H9 (cell line): ENCODE data around the gene GALC. TPM values are rescaled to one million over a fixed set of nuclear protein-coding genes. Genes with fewer than 3 reads are reported as not detected.

Experiments used
- DNase-seq: peaks from one replicate; pipeline ENCODE4 v3.0.0-alpha.2; 2017
- H2AFZ ChIP-seq: one replicate; pipeline ENCODE4 v1.6.1; 2013; ENCODE audit warnings: mild to moderate bottlenecking, low read length, control low read depth, moderate library complexity
- H2AK5ac ChIP-seq: 2 replicates; pipeline ENCODE4 v1.6.1; 2013; ENCODE audit warnings: low read length, control low read depth, mixed read lengths; ENCODE audit not compliant: insufficient read length
- H2BK120ac ChIP-seq: one replicate; pipeline ENCODE4 v1.6.1; 2013; ENCODE audit warnings: low read depth, mild to moderate bottlenecking, low read length, control low read depth, inconsistent platforms; ENCODE audit not compliant: poor library complexity, severe bottlenecking
- H2BK12ac ChIP-seq: 2 replicates; pipeline ENCODE4 v1.6.1; 2013; ENCODE audit warnings: low read length, control low read depth, mixed read lengths, low read depth; ENCODE audit not compliant: insufficient read length
- H2BK15ac ChIP-seq: 2 replicates; pipeline ENCODE4 v1.6.1; 2013; ENCODE audit warnings: low read depth, low read length, control low read depth
- H2BK20ac ChIP-seq: one replicate; pipeline ENCODE4 v1.6.1; 2013; ENCODE audit warnings: low read depth, mild to moderate bottlenecking, low read length, control low read depth, inconsistent platforms; ENCODE audit not compliant: poor library complexity, severe bottlenecking
- H2BK5ac ChIP-seq: 2 replicates; pipeline ENCODE4 v1.6.1; 2013; ENCODE audit warnings: low read length, control low read depth, mixed read lengths; ENCODE audit not compliant: insufficient read length
- H3K14ac ChIP-seq: 2 replicates; pipeline ENCODE4 v1.6.1; 2013; ENCODE audit warnings: low read length, control low read depth; ENCODE audit not compliant: insufficient read depth
- H3K18ac ChIP-seq: 2 replicates; pipeline ENCODE4 v1.6.1; 2013; ENCODE audit warnings: low read depth, mild to moderate bottlenecking, mixed read lengths, low read length, control low read depth; ENCODE audit not compliant: insufficient read length
- H3K23ac ChIP-seq: 2 replicates; pipeline ENCODE4 v1.6.1; 2013; ENCODE audit warnings: low read length, control low read depth, mixed read lengths, low read depth; ENCODE audit not compliant: insufficient read length
- H3K23me2 ChIP-seq: 2 replicates; pipeline ENCODE4 v1.6.1; 2013; ENCODE audit warnings: low read depth, mild to moderate bottlenecking, mixed read lengths, low read length, control low read depth; ENCODE audit not compliant: insufficient read length, poor library complexity, severe bottlenecking
- H3K27ac ChIP-seq: 2 replicates; pipeline ENCODE4 v1.5.1; 2013; ENCODE audit warnings: low read length, control low read depth, mixed read lengths, low read depth; ENCODE audit not compliant: insufficient read length
- H3K27me3 ChIP-seq: 2 replicates; pipeline ENCODE4 v1.6.1; 2013; ENCODE audit warnings: low read length, control low read depth, inconsistent platforms; ENCODE audit not compliant: insufficient read depth
- H3K4ac ChIP-seq: 2 replicates; pipeline ENCODE4 v1.6.1; 2013; ENCODE audit warnings: low read depth, mild to moderate bottlenecking, control low read depth, inconsistent platforms, low read length, moderate library complexity
- H3K4me1 ChIP-seq: 2 replicates; pipeline ENCODE4 v1.6.1; 2013; ENCODE audit warnings: low read length, control low read depth, inconsistent platforms; ENCODE audit not compliant: insufficient read depth
- H3K4me2 ChIP-seq: 2 replicates; pipeline ENCODE4 v1.6.1; 2013; ENCODE audit warnings: low read length, control low read depth, mixed read lengths; ENCODE audit not compliant: insufficient read length, insufficient read depth
- H3K56ac ChIP-seq: 2 replicates; pipeline ENCODE4 v1.6.1; 2013; ENCODE audit warnings: low read depth, mild to moderate bottlenecking, mixed read lengths, low read length, control low read depth; ENCODE audit not compliant: insufficient read length
- H3K79me1 ChIP-seq: 2 replicates; pipeline ENCODE4 v1.6.1; 2013; ENCODE audit warnings: low read depth, mild to moderate bottlenecking, moderate library complexity, low read length, control low read depth, inconsistent platforms; ENCODE audit not compliant: insufficient read depth, poor library complexity, severe bottlenecking
- H3K79me2 ChIP-seq: 2 replicates; pipeline ENCODE4 v1.6.1; 2013; ENCODE audit warnings: low read length, control low read depth, inconsistent platforms; ENCODE audit not compliant: insufficient read depth
- H3K9ac ChIP-seq: 2 replicates; pipeline ENCODE4 v1.6.1; 2013; ENCODE audit warnings: low read length, control low read depth, mixed read lengths; ENCODE audit not compliant: insufficient read length; ENCODE audit errors: extremely low read depth
- H3K9me3 ChIP-seq: one replicate; pipeline ENCODE4 v1.6.1; 2013; ENCODE audit warnings: low read depth, low read length, inconsistent platforms; ENCODE audit not compliant: control insufficient read depth
- H3T11ph ChIP-seq: one replicate; pipeline ENCODE4 v1.6.1; 2013; ENCODE audit warnings: mild to moderate bottlenecking, low read length, control low read depth, inconsistent platforms
- H4K20me1 ChIP-seq: one replicate; pipeline ENCODE4 v1.6.1; 2013; ENCODE audit not compliant: control insufficient read depth, insufficient read length, insufficient read depth
- H4K5ac ChIP-seq: 2 replicates; pipeline ENCODE4 v1.6.1; 2013; ENCODE audit warnings: low read depth, mild to moderate bottlenecking, mixed read lengths, low read length, control low read depth; ENCODE audit not compliant: insufficient read length
- H4K8ac ChIP-seq: replicated peaks from 2 replicates; pipeline ENCODE4 v1.6.1; 2013; ENCODE audit warnings: low read length, control low read depth, mixed read lengths, low read depth; ENCODE audit not compliant: insufficient read length
- H4K91ac ChIP-seq: 2 replicates; pipeline ENCODE4 v1.6.1; 2013; ENCODE audit warnings: low read depth, mild to moderate bottlenecking, moderate library complexity, mixed read lengths, low read length, control low read depth; ENCODE audit not compliant: insufficient read length
- H3K27ac Mint-ChIP-seq, 3 experiments: 2 replicates in 2 of 3; 3 replicates in 1 of 3; pipeline ENCODE4 v1.8.0; 2020 to 2021; ENCODE audit warnings: mixed read lengths in 3 of 3, mild to moderate bottlenecking in 1 of 3, moderate library complexity in 1 of 3
- H3K27me3 Mint-ChIP-seq: 2 replicates; pipeline ENCODE4 v1.8.0; 2021; ENCODE audit warnings: low read depth, mild to moderate bottlenecking, moderate library complexity, mixed read lengths
- H3K36me3 Mint-ChIP-seq, 3 experiments: 2 replicates in 2 of 3; 3 replicates in 1 of 3; pipeline ENCODE4 v1.8.0; 2020 to 2021; ENCODE audit warnings: low read depth in 3 of 3, mixed read lengths in 3 of 3; ENCODE audit not compliant: insufficient read depth in 1 of 3
- H3K4me1 Mint-ChIP-seq, 2 experiments: 2 replicates each; pipeline ENCODE4 v1.8.0; 2020; ENCODE audit warnings: mixed read lengths in 2 of 2
- H3K4me3 Mint-ChIP-seq, 2 experiments: 2 replicates in 1 of 2; 3 replicates in 1 of 2; pipeline ENCODE4 v1.8.0; 2020 to 2021; ENCODE audit warnings: mild to moderate bottlenecking in 2 of 2, mixed read lengths in 2 of 2, moderate library complexity in 1 of 2
- H3K9me3 Mint-ChIP-seq, 2 experiments: 2 replicates in 1 of 2; 3 replicates in 1 of 2; pipeline ENCODE4 v1.8.0; 2020; ENCODE audit warnings: mild to moderate bottlenecking in 2 of 2, mixed read lengths in 2 of 2, moderate library complexity in 1 of 2
- CTCF ChIP-seq: fragments of 200-600 bp; sonication (generic); conservative IDR thresholded peaks from 3 replicates; pipeline ENCODE4 v1.8.0; 2021; ENCODE audit warnings: antibody characterized with exemption, mild to moderate bottlenecking
- WGBS: extraction: QIAGEN DNeasy Blood & Tissue Kit; methylation state at CpG from one replicate; pipeline ENCODE4 v1.1.7; 2013; ENCODE audit warnings: missing lambda C conversion rate, low lambda C conversion rate, mixed read lengths; ENCODE audit not compliant: insufficient read length; ENCODE audit errors: extremely low coverage; 5-methylcytosine and 5-hydroxymethylcytosine counted together
- total RNA-seq: library from RNA; stranded (reverse); gene quantifications from 2 replicates; pipeline ENCODE4 v1.2.1, GENCODE V29; 2021

GALC gene
- total RNA-seq, 1 experiment from 2014 or later = 12.4 TPM

- Histone ChIP-seq H3K27me3 (no peaks in the 10 kb centered on the region), H4K91ac (no peak overlapping the region), H3K79me1 (no peaks in the 10 kb centered on the region), H4K8ac (no peak overlapping the region), H3K79me2 (no peaks in the 10 kb centered on the region), H3K56ac (no peak overlapping the region), H3K14ac (no peak overlapping the region), H2AK5ac (no peak overlapping the region), H3K27ac (no peak overlapping the region), H2BK120ac (no peak overlapping the region), H2AFZ (no peak overlapping the region), H3K4me1 (no peaks in the 10 kb centered on the region), H3T11ph (no peak overlapping the region), H3K4ac (no peak overlapping the region), H3K9me3 (no peaks in the 10 kb centered on the region), H3K9ac (no peak overlapping the region), H2BK12ac (no peak overlapping the region), H3K4me2 (no peak overlapping the region), H2BK5ac (no peak overlapping the region), H4K20me1 (no peaks in the 10 kb centered on the region), H3K18ac (no peak overlapping the region), H4K5ac (no peak overlapping the region), H3K23me2 (no peaks in the 10 kb centered on the region), H2BK15ac (no peak overlapping the region), H3K23ac (no peak overlapping the region), H2BK20ac (no peak overlapping the region)
- no peaks in the 10 kb centered on the region; the same call in 1 of the 2 replicates for H3K27me3 Mint-ChIP-seq
- H3K4me3 Mint-ChIP-seq = no peak overlapping the region
- peaks cover 0 to 2% (median 0%) of the 10 kb centered on the region in 3 experiments; a peak in 2 of 7 replicates for H3K36me3 Mint-ChIP-seq
- TF ChIP-seq CTCF = no peak
- H3K9me3 Mint-ChIP-seq = peaks cover 8% of the 10 kb centered on the region in 2 experiments
- H3K4me1 Mint-ChIP-seq = peaks cover 0 to 2% of the 10 kb centered on the region in 2 experiments; a peak in 1 of 4 replicates
- no peak for DNase-seq
- no CpG with 5 or more reads among the region's 5 CpGs for WGBS
- no peak overlapping the region for H3K27ac Mint-ChIP-seq
Observed at GRCh38 chr14:87908550-87908949, 84.4 kb downstream of the GALC start.
